ENCODE measurements around the gene NR1I2. TPM values are rescaled to one million over a fixed set of nuclear protein-coding genes. Genes with fewer than 3 reads are reported as not detected.

The NR1I2 gene
- total RNA-seq, 1 experiment from 2014 or later, result 0.07 TPM

DNA sequence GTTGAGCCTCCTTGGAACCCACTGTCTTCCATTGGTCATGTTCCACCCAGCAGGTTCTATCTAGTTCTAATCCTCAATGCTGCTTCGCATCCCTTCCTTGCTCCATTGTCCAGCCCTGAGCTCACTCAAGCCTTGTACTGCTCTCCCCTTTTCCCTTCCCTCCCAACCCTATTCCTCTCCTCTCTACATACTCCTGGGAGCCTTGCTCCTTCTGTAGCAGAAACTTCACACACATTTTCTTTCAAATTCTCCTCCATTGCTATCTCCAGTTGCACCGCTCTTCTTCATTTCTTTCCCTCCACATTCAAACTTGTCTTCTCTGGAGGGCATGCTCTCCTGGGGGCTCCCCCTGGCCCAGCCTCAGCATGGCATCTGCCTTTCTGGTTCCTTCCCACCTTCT lies 14.5 kb downstream of the NR1I2 start:
- Histone ChIP-seq H2AFZ (ENCODE audit: low read depth, low read length, poor library complexity, severe bottlenecking) (no peak overlapping the region), H3K36me3 (ENCODE audit: control insufficient read depth in 1 of 2, insufficient read depth in 2 of 2, low read length in 2 of 2) (no peaks in the 10 kb centered on the region), H3K4me2 (ENCODE audit: low read length) (no peak overlapping the region), H3K9me3 (ENCODE audit: control insufficient read depth in 1 of 2, insufficient read depth in 1 of 2, low read depth in 1 of 2, low read length in 2 of 2) (no peaks in the 10 kb centered on the region), H3K4me3 (replicated peaks in 1 of 2; ENCODE audit: low read depth in 1 of 2, low read length in 2 of 2) (no peak overlapping the region), H3K4me1 (ENCODE audit: control insufficient read depth in 1 of 2, insufficient read depth in 2 of 2, low read length in 2 of 2) (peaks cover 12 to 16% of the 10 kb centered on the region in 2 experiments; a peak in 3 of 4 replicates), H3K27ac (ENCODE audit: low read depth, low read length) (no peak overlapping the region), H3K9me2 (ENCODE audit: insufficient read depth) (no peaks in the 10 kb centered on the region), H3K79me2 (ENCODE audit: insufficient read depth, low read length) (no peaks in the 10 kb centered on the region), H3K9ac (ENCODE audit: low read length) (no peak overlapping the region), H4K20me1 (ENCODE audit: insufficient read depth) (no peaks in the 10 kb centered on the region), H3K27me3 (ENCODE audit: insufficient read depth, low read length) (no peaks in the 10 kb centered on the region)
- ChIA-PET POLR2A (no interaction called here), CTCF (no interaction called here), RAD21 (ENCODE audit: low non-redundant PET in 1 of 2, low total read pairs in 2 of 2, uncharacterized antibody in 2 of 2, unreplicated experiment in 2 of 2) (no interaction called here)
- ATAC-seq (no peak), DNase-seq (ENCODE audit: low read depth, low spot score) (no peak)
- intact Hi-C loops (cut with micrococcal nuclease), result no loop called here
- TF ChIP-seq ZFX (IDR thresholded peaks at IDR 0.05), result no peak
- TF ChIP-seq, protein P1, sequence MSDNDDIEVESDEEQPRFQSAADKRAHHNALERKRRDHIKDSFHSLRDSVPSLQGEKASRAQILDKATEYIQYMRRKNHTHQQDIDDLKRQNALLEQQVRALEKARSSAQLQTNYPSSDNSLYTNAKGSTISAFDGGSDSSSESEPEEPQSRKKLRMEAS (IDR thresholded peaks at IDR 0.05), result no peak
- TF ChIP-seq FOSL1 (IDR thresholded peaks at IDR 0.05; ENCODE audit: low read depth), result no peak
- TF ChIP-seq, protein P2, sequence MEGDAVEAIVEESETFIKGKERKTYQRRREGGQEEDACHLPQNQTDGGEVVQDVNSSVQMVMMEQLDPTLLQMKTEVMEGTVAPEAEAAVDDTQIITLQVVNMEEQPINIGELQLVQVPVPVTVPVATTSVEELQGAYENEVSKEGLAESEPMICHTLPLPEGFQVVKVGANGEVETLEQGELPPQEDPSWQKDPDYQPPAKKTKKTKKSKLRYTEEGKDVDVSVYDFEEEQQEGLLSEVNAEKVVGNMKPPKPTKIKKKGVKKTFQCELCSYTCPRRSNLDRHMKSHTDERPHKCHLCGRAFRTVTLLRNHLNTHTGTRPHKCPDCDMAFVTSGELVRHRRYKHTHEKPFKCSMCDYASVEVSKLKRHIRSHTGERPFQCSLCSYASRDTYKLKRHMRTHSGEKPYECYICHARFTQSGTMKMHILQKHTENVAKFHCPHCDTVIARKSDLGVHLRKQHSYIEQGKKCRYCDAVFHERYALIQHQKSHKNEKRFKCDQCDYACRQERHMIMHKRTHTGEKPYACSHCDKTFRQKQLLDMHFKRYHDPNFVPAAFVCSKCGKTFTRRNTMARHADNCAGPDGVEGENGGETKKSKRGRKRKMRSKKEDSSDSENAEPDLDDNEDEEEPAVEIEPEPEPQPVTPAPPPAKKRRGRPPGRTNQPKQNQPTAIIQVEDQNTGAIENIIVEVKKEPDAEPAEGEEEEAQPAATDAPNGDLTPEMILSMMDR (IDR thresholded peaks at IDR 0.05 in 2 of 3, conservative IDR thresholded peaks at IDR 0.05 in 1 of 3; ENCODE audit: borderline replicate concordance in 1 of 3, insufficient read depth in 1 of 3, low read depth in 2 of 3, low read length in 2 of 3), result no peak
- no peak for TF ChIP-seq SRF (IDR thresholded peaks at IDR 0.05; ENCODE audit: low read depth)
- TF ChIP-seq, protein P3, sequence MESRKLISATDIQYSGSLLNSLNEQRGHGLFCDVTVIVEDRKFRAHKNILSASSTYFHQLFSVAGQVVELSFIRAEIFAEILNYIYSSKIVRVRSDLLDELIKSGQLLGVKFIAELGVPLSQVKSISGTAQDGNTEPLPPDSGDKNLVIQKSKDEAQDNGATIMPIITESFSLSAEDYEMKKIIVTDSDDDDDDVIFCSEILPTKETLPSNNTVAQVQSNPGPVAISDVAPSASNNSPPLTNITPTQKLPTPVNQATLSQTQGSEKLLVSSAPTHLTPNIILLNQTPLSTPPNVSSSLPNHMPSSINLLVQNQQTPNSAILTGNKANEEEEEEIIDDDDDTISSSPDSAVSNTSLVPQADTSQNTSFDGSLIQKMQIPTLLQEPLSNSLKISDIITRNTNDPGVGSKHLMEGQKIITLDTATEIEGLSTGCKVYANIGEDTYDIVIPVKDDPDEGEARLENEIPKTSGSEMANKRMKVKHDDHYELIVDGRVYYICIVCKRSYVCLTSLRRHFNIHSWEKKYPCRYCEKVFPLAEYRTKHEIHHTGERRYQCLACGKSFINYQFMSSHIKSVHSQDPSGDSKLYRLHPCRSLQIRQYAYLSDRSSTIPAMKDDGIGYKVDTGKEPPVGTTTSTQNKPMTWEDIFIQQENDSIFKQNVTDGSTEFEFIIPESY (IDR thresholded peaks at IDR 0.05; ENCODE audit: extremely low read depth, insufficient replicate concordance, low read length), result no peak
- no peak for TF ChIP-seq YY1 (IDR thresholded peaks at IDR 0.05; ENCODE audit: extremely low read depth, insufficient replicate concordance, low read depth, low read length)
- TF ChIP-seq TCF7L2 (IDR thresholded peaks at IDR 0.05; ENCODE audit: borderline replicate concordance, extremely low read depth, insufficient read depth, insufficient read length), result no peak
- TF ChIP-seq ZNF274 (IDR thresholded peaks at IDR 0.05; ENCODE audit: low read depth, low read length), result no peak
- TF ChIP-seq EZH2 (IDR thresholded peaks at IDR 0.05), result no peak
- TF ChIP-seq ELF1 (IDR thresholded peaks at IDR 0.05; ENCODE audit: borderline replicate concordance, low read depth), result no peak
- TF ChIP-seq, protein P4, sequence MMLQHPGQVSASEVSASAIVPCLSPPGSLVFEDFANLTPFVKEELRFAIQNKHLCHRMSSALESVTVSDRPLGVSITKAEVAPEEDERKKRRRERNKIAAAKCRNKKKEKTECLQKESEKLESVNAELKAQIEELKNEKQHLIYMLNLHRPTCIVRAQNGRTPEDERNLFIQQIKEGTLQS (IDR thresholded peaks at IDR 0.05), result no peak
- no peak for TF ChIP-seq CBX3 (IDR thresholded peaks at IDR 0.05; ENCODE audit: low read depth)
- no peak for TF ChIP-seq EGR1 (IDR thresholded peaks at IDR 0.05; ENCODE audit: low read depth)
- BruUV-seq (replicated peaks), result no TSS peak

Measured in HCT116 (cell line).